ENCODE measurements around the gene LHPP.

Gene LHPP

DNA sequence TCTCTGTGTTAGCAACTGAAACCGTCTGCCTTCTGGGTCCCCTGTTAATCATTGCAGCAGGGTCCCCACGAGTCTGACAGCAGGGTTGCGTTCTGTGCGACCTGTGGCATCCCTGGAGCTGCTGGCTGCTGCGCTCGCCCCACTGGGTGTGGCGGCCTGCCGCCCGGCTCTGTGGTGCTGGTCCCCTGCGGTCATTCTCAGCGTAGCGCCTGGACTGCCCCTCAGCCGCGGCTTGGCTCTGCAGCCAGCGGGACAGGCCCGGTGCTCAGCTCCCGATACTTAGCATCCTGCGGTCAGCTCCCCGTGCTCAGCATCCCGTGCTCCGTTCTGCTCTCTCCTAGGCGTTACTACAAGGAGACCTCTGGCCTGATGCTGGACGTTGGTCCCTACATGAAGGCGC lies 35.0 kb downstream of the LHPP start:
- no peak for DNase-seq (ENCODE audit: low spot score)

DNA sequence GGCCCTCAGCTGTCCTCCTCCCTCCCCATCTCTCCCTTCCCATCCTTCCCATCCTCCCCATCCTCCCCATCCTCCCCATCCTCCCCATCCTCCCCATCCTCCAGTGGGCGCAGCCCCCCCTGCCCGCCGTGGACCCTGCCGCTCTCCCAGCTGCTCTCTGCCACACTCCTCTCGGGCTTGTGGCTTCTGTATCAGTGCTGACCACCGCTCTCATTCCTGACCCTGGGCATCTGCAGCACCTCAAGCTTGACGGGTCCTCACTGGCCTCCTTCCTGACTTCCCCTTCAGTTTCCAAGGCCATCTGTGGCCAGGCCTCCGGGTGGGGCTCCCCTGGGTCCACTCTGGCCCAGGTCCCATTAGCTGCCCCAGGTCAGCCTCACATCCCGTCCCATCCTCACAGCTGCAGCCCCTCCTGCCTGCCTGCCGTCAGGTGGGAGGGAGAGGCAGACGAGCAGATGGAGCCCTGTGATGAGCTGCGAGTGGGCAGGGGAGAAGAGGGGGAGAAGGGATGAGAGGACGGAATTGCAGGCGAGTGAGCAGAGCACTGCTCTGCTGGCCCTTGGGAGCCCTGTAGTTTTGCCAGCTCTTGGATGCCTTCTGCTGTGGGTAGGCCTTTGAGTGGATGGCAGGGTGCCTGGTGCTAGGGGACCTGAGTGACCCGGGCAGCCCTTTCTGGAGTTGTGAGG lies 35.7 kb downstream of the LHPP start:
- DNase-seq (ENCODE audit: low spot score), result no peak

DNA sequence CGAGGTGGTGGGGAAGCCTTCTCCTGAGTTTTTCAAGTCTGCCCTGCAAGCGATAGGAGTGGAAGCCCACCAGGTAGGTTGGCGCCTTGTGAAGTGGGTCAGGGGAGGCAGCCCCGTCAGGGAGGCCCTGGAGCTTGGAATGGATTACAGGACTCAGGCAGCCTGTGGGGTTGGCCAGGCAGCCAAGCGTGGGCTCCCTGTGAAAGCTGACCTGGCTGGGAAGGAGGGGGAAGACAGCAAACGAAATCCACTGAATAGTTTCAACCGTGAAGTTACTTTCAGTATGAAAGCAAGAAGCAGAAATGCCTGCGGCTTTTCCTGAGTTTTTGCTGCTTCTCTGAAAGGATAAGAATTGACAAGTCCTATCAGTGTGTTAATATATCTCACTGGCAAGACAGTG lies 36.4 kb downstream of the LHPP start:
- no peak for DNase-seq (ENCODE audit: low spot score)

DNA sequence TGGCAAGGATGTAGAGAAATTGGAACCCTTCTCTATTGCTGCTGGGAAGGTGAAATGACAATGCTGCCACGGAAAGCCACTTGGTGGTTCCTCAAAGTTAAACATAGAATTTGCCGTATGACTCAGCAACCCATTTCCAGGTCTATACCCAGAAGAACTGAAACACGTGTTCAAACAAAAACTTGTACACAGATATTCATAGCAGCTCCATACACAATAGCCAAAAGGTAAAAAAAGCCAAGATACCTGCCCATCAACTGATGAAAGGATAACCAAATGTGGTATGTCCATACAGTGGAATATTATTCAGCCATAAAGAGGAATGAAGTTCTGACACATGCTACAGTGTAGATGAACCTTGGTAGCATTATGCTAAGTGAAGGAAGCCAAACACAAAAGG lies 39.1 kb downstream of the LHPP start:
- no peak for DNase-seq (ENCODE audit: low spot score)

DNA sequence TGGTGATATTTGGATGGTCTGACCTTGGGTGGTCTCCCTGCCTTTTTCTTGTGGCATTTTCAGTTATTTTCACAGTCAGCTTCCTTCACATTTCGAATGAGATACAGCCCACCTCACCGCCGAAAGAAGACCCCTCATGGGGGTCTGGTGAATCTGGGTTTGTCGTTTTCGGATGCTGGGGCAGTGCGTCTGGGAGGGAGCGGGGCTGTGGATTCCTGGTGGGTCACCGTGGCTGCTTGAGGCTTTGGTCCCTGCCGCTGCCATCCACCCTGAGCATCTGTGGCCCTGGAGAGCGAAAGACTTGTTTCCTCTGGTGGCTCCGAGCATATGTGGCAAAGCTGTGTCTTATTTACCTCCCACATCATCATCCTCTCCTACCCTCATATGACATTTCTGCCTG lies 43.1 kb downstream of the LHPP start:
- DNase-seq (ENCODE audit: low spot score), result no peak

DNA sequence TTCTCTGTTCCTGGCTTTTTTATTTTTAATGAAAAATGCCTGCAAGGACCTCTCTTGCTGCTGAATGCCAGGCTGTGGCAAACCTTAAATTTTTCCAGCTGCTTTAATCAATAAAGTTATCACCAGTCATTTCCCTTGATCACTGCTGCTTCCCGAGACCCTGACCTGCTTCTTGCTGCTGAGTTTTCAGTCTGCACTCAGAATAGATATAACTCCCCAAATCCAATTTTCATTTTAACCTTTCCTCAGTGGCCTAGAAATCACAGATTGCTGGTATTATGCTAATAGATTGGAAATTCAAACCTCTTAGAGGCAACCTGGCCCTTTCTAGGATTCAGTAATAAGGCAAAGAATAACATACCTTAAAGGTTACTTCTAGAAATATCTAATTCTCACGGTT lies 43.7 kb downstream of the LHPP start:
- no peak for DNase-seq (ENCODE audit: low spot score)

DNA sequence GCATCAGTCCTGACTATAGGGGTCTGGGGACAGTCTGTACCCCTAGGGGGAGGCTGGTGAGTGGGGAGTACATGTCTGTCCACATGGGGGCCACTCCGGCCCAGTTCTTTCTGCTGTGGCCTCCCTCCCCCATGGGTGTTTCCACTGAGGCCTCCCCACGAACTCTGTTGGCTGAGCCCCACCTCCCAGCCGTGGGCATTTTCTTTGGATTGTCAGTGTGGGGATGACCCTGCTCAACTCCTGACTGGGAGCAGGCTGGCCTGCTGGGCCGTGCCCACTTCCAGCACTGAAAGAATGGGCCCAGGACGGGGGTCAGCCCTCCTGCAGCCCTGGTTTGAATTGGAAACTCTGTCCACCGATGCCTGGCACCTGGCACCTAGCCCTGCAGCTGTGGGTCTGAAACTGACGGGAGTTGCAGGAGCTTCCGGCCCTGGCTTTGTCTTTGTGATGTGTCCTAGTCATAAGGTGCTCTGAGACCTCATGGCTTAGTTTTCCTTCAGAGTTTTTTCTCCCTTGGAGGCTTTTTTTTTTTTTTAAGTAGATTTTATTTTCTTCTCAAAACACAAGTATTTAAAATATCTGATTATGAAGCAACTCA lies 46.5 kb downstream of the LHPP start:
- no peak for DNase-seq (ENCODE audit: low spot score)

DNA sequence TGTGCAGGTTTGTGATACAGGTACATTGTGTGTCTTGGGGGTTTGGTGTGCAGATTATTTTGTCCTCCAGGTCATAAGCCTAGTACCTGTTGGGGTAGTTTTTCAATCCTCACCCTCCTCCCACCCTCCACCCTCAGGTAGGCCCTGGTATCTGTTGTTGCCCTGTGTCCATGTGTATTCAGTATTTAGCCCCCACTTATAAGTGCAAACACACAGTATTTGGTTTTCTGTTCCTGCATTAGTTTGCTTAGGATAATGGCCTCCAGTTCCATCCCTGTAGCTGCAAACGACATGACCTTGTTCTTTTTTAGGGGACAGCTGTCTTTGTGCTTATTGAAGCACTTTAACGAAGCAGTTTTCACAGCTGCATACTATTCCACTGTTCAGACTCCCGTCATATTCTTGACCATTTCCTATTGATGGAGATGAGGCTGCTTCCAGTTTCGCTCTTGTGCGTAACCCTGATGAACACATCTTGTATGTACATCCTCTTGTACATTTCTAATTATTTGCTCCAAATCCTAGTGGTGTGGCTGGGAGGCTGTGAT lies 47.4 kb downstream of the LHPP start:
- no peak for DNase-seq (ENCODE audit: low spot score)

DNA sequence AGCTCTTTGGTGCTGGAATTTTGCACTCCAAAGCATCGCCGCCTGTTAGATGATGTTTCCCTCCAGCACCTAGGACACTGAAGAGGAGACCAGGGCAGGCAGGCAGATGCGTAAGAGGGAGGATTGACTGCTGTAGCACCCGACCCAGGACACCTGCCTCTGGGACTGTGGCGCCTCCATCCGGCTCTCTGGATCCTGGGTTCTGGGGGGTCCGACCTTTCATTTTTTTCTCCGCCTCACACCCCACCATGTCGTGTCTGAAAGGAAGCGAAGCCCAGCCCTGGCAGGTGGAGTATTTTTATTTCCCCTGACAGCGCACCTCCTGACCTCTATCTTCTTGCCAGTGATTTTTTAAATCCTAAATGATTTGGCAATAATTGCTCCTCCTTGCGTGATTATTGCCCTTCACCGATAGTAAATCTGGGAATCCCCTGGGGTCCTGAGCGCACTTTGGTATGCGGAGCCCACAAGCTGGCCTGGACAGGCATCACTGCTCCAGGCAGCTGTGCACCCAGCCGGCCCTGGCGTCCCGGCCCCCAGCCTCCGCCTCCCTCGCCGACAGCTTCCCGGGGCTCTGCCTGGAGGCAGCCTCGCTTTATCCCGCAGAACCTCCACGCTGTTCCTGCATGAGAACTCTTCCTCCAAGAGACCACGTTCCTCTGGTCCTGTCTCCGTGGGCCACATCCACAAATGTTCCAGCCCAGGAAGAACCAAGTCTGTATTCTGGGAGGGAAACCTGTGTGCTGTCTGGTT lies 48.4 kb downstream of the LHPP start:
- no peak for DNase-seq (ENCODE audit: low spot score)

DNA sequence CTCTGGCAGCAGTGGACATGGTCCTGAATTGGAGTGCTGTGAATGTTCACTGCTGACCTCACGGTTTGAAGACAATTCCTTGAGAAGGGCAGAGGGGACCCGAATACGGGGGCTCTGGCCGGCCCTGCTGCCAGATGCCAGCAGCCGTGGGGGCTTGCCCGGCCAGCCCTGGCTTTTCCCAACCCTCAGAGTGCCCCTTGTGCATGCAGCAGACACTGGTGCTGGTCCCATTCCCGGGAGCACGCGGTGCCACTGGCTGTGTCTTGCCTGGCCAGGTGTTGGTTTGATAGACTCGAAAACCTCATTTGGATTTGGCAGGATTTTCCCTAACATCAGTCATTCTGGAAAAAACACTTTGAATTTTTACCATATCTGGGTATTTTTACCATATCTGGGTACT lies 49.1 kb downstream of the LHPP start:
- no peak for DNase-seq (ENCODE audit: low spot score)

DNA sequence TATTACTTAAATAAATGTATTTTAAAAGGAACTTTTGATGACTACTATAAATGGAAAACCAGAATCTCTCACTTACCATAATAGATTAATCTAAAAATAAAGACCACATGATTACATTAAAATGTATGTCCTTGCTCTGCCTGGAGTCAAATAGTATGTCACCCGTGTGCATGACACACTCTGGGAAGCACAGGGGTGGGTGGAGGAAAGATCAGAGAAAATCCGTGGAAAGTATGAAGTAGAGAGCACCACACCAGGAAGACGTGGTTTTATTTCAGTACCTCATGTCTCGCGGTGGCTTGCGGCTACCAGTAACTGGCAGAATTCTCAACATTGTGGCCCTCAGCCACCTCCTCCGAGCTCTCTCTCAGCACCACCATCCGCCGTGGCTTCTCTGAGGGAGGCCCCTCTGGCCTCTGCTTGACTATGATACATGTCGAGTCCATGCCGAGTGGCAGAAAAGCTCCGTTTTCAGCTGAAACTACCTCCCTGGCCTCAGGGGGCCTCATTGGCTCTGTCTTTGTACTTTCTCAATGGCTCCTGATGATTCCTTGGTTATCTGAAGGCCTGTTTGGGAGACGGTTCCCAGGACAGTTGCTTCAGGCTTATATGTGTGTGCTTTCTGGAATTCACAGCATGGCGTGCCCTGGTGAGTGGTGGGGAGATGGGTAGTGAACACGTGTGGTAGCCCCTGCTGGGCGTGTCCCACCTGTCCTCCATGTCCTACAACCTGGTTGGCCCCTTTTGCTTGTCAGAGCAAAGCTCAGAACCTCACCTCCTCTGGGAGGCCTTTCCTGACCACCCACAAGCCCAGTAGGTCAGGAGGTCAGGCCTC lies 49.8 kb downstream of the LHPP start:
- DNase-seq (ENCODE audit: low spot score), result no peak

DNA sequence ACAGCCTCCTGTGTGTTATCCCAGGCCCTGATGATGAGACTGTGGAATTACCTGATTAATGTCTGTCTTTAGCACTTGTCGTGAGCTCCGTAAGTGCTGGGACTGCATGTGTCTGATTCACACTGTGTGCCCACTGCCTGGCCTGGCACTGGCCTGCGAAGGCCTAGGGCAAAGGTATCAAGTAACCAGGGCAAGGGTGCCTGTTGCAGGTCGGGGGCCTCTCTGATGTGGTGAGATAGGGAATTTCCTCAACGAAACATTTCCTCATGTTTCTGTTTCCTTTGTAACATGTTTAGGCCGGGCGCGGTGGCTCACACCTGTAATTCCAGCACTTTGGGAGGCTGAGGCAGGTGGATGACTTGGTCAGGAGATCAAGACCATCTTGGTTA lies 50.4 kb downstream of the LHPP start:
- no peak for DNase-seq (ENCODE audit: low spot score)

DNA sequence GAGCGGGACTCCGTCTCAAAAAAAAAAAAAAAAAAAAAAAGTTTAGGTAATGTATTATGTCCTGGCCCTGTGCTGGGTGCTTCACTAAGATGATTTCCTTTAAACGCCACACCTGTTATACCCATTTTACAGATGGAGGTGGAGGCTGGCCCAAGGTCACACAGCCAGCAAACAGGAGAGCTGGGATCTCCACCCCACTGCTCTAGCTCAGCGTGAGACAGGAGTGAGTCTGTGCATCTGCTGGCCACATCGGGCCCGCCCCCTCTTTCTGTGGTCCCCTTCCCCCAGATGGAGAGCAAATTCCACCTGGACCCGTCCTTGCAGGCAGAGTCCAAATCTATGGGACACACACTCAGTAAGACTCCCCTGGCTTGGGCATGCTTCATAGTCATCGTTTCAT lies 51.0 kb downstream of the LHPP start:
- DNase-seq (ENCODE audit: low spot score), result no peak

DNA sequence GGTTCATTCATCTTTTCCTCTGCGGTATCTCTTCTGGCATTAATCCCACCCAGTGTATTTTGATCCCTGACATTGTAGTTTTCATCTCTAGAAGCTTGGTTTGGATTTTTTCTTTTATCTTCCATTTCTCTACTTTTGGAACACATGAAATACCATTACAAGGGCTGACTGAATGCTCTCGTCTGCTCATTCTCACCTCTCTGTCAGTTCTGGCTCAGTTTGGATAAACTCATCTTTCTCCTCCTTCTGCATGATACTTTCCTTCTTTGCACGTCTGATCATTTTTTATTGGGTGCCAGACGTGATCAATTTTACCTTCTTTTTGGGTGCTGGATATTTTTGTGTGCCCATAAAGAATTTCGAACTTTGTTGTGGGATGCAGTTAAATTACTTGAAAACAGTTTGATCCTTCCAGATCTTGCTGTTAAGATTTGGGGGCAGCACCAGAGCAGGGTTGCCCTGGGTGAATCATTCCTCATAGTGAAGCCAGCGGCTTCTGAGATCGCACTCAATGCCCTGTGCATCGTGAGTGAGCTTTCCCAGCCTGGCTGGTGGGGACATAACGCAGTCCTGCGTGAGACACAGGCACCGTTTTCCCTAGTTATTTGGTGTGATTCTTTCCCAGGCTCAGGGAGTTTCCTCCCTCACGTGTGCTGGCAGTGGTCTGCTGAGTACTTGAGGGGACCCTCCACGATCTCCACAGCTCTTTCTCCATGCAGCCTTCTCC lies 53.8 kb downstream of the LHPP start:
- no peak for DNase-seq (ENCODE audit: low spot score)

DNA sequence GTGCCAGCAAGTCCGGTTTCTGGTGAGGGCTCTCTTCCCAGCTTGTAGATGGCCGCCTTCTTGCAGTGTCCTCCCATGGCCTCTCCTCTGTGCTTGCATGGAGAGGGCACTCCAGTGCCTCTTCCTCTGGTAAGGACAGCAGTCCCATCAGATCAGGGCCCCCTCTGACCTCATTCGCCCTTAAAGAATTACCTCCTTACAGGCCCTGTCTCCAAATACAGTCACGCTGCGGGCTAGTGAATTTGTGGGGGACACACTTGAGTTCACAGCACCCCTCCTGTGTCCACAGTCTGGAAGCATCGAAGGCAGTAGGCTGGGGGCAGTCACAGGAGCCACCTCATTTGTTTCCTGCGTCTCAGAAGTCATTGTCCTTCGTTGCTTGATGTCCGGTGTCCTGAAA lies 54.6 kb downstream of the LHPP start:
- no peak for DNase-seq (ENCODE audit: low spot score)

DNA sequence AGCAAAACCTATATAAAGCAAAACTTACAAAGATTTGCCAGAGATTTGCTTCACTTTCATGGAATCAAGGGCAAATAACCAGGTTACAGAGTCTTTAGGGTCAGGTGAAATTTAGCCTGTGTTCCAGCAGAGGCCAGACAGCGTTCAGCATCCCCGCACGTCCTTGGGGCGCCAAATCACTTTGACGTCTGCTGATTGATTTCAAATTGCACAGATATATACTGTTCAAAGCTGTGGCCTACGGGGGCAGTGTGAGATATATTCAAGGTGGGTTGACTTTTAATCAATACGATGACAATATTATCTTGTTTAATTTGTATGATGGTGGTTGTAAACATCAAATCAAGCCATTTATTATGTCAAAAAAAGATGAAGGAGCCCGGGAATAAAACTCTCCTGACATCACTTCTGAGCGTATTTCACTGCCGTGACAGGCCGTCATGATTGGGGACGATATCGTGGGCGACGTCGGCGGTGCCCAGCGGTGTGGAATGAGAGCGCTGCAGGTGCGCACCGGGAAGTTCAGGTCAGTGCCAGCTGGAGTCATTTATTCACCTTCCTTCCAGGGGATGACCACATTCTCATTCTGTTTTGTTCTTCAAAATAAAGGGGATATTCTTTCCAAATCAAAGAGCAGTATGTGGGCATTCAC lies 55.2 kb downstream of the LHPP start:
- no peak for DNase-seq (ENCODE audit: low spot score)

DNA sequence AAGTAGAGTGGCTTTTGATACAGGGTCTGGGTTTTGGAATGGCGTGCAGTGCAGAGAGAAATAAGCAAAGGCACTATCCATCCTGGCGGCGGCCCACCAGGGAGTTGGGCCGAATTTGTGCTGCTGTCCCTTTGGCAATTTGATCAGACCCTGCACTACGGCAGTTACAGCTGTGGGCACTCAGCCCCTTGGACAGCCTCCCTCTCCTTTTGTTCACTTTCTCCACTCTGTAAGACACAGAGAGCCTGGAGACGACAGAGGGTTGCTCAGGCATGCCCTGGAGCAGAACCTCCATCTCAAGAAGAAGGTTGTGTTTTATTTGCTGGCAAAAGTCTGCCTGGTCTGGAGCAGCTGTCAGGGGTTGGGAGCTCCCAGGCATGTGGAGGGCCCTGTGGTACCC lies 55.8 kb downstream of the LHPP start:
- DNase-seq (ENCODE audit: low spot score), result no peak

DNA sequence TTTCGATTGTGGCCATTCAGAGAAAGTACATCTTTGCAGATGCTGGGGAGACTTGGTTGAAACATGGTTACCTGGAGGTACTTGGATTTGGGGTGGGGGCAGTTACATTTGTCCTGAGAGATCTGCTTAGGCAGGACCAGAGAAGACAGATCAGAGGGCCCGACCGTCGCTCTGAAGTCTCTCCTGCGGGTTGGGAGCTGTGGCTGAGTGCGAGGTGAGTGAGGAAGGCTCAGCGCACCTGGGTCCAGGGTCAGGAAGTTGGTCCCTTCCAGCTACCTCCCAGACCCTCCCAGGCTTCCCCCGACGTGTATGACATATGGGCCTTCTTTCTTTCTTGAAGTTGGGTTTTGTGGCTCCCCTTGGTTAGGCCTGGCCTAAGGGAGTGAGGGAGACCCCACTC lies 56.3 kb downstream of the LHPP start:
- DNase-seq (ENCODE audit: low spot score), result no peak

DNA sequence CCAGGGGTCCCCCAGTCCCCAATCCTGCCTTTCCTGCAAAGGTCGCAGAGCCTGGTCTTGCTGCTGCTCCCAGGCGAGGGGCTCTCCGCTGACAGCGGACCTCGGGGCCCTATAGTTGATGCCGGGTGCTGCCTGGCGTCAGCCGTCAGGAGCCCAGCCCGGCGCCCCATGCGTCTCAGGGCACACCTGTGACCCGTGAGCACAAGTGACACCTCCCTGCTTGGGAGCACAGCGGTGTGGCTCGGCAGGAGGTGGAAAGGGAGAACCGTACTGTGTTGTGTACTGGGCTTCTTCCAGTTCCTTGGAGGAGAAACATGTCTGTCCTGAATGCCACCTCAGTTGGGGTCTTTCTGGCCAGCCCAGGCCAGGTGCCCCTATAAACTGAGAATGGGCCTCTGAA lies 56.7 kb downstream of the LHPP start:
- DNase-seq (ENCODE audit: low spot score), result no peak

DNA sequence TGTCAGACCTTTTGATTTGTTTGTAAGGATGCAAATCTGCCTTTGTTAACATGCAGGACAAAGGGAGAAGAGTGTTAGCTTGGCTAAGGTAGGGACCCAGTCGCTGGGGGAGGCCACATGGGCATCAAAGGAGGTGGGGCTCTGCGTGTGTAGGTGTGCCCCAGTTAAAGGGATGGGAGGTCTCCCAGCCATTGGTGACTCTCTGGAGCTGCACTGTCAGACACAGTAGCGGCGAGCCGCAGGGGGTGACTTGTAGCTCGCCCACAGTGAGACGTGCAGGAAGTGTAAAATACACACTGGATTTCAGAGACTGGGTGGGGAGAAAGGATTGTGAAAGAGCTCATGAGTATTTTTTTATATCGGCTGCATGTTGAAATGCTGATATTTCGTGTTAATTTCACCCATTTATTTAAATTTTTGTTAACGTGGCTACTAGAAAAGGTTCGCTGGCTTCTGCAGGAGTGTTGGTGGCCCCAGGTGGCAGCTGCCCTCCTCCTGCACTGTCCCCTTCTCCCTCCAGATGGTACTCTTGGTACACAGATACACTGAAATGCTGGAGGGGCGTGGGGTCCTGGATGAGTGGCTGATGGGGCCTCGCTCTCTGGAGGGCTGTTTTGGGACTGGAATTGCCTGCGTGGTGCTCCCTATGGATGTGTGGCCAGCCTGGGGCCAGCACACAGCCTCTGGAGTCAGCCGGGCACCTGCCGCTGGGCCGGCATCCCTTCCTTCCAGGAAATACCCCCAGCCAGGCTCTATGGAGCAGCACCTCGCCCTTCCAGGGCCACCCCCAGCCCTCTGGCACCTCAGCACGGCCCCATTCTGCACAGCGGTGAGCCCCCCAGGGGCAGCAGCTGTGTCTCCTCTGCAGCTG lies 59.2 kb downstream of the LHPP start:
- DNase-seq (ENCODE audit: low spot score), result no peak
